BJ (cell line): ENCODE measurements around the gene STS. TPM values are rescaled to one million over a fixed set of nuclear protein-coding genes. Genes with fewer than 3 reads are reported as not detected.

ENCODE experiments used
- CTCF ChIA-PET: fragments of 350-600 bp; formaldehyde crosslinking; extraction: SDS; loops from one replicate; lab custom pipeline; 2021; ENCODE audit warnings: antibody characterized with exemption, inconsistent platforms; lab: Yijun Ruan, JAX
- POLR2A ChIA-PET: fragments of 300-600 bp; sonication (Branson Sonifier 250); formaldehyde crosslinking; extraction: SDS; loops from one replicate; lab custom pipeline; 2021; ENCODE audit warnings: antibody characterized with exemption; lab: Charles Lee
- DNase-seq: peaks from one replicate; pipeline ENCODE4 v3.0.0-alpha.2; 2011; ENCODE audit warnings: low read depth
- H3K27me3 ChIP-seq: 2 replicates; pipeline ENCODE4 v1.6.0; 2011; ENCODE audit warnings: low read length; ENCODE audit not compliant: control insufficient read depth, insufficient read depth
- H3K36me3 ChIP-seq: 2 replicates; pipeline ENCODE4 v1.5.1; 2011; ENCODE audit warnings: low read length; ENCODE audit not compliant: control insufficient read depth, insufficient read depth
- H3K4me3 ChIP-seq: 2 replicates; pipeline ENCODE4 v1.5.1; 2011; ENCODE audit warnings: low read depth, mild to moderate bottlenecking, control low read depth, low read length
- CTCF ChIP-seq: IDR thresholded peaks from 2 replicates; pipeline ENCODE4 v1.5.1; 2011; ENCODE audit warnings: low read depth, mild to moderate bottlenecking, control low read depth, inconsistent platforms, low read length, moderate library complexity; ENCODE audit not compliant: insufficient read depth
- polyA plus RNA-seq: library from polyadenylated mRNA; depleted of rRNA; stranded (reverse); fragments of >200 nt; gene quantifications from 2 replicates; pipeline ENCODE4 v1.2.3, GENCODE V29; 2011

STS gene
- polyA plus RNA-seq, 1 experiment: 11.8 TPM

- CTCF ChIA-PET: no interaction called here
- H3K36me3 ChIP-seq: no peaks in the 10 kb centered on the region
- H3K4me3 ChIP-seq: peak overlapping the region; percentile 85
- TF ChIP-seq CTCF: no peak
- DNase-seq: no peak
- POLR2A ChIA-PET: no interaction called here
- no peaks in the 10 kb centered on the region for H3K27me3 ChIP-seq
These were observed 654 bp upstream of the STS start for GRCh38 chrX:7146703-7147412.

GRCh38 chrX:7147978-7148854, 704 bp downstream of the STS start, which contains the start of gene PUDP:
Gene PUDP (minus strand): TSS chrX:7148153. CDS start chrX:7148113, 40 bp downstream.
- peak; percentile 40 for TF ChIP-seq CTCF
- Histone ChIP-seq H3K27me3 (no peaks in the 10 kb centered on the region), H3K36me3 (no peaks in the 10 kb centered on the region), H3K4me3 (peak within 1 kb of the TSS; percentile 85)
- ChIA-PET CTCF (interaction anchor here (0.7 kb wide), 1 partner anchor 59 kb away, joined by 3 read pairs; no protein-coding TSS in a partner anchor), POLR2A (interaction anchor here (0.6 kb wide), 1 partner anchor 47 kb away, joined by 8 read pairs; no protein-coding TSS in a partner anchor)
- no peak for DNase-seq

GRCh38 chrX:7149411-7149810, 1.9 kb downstream of the STS start:
- ChIA-PET CTCF (no interaction called here), POLR2A (no interaction called here)
- H3K4me3 ChIP-seq: no peak overlapping the region
- no peak for DNase-seq
- no peaks in the 10 kb centered on the region for H3K36me3 ChIP-seq
- TF ChIP-seq CTCF: no peak
- H3K27me3 ChIP-seq: no peaks in the 10 kb centered on the region

GRCh38 chrX:7153231-7153630, 5.7 kb downstream of the STS start:
- Histone ChIP-seq H3K27me3 (no peaks in the 10 kb centered on the region), H3K36me3 (no peaks in the 10 kb centered on the region), H3K4me3 (no peak overlapping the region)
- ChIA-PET CTCF (no interaction called here), POLR2A (no interaction called here)
- no peak for TF ChIP-seq CTCF
- no peak for DNase-seq

GRCh38 chrX:7154041-7154597, 6.6 kb downstream of the STS start:
- DNase-seq: no peak
- CTCF ChIA-PET: no interaction called here

More at GRCh38 chrX:7154041-7154597, 6.6 kb downstream of the STS start:
- TF ChIP-seq CTCF: no peak
- POLR2A ChIA-PET: no interaction called here
- Histone ChIP-seq H3K27me3 (no peaks in the 10 kb centered on the region), H3K4me3 (no peak overlapping the region), H3K36me3 (no peaks in the 10 kb centered on the region)
